HCT116 (cell line): Measurements from ENCODE around the gene SLC25A43. TPM values are rescaled to one million over a fixed set of nuclear protein-coding genes. Genes with fewer than 3 reads are reported as not detected.

Source experiments
- ATAC-seq: fragments of 200-7000 bp; cut with Tn5 transposase; 2 replicates; pipeline ENCODE4 v1.9.1; 2020; ENCODE audit warnings: mild to moderate bottlenecking, moderate library complexity
- BruUV-seq: library from RNA; stranded (reverse); fragments of 400-500 nt; replicated peaks from 2 replicates; lab custom pipeline; 2021; lab: Mats Ljungman, UMichigan
- CTCF ChIA-PET: fragments of 300-600 bp; sonication (Branson Sonifier 250); formaldehyde crosslinking; loops from one replicate; lab custom pipeline; 2021; ENCODE audit warnings: antibody characterized with exemption; lab: Charles Lee
- POLR2A ChIA-PET: fragments of 300-600, 350-600 bp; sonication (Branson Sonifier 250); formaldehyde crosslinking; loops from one replicate; lab custom pipeline; 2021; ENCODE audit warnings: antibody characterized with exemption; lab: Charles Lee
- RAD21 ChIA-PET, 2 experiments: fragments of 300-600 bp; sonication (Branson Sonifier 250); formaldehyde crosslinking; loops; one replicate each; lab custom pipeline; 2023; ENCODE audit warnings: low total read pairs in 2 of 2; ENCODE audit not compliant: uncharacterized antibody in 2 of 2, unreplicated experiment in 2 of 2, low non-redundant PET in 1 of 2; lab: Charles Lee
- DNase-seq: peaks from one replicate; pipeline ENCODE4 v3.0.0-alpha.2; 2010; ENCODE audit warnings: low read depth, low spot score
- H2AFZ ChIP-seq: fragments of 200-600 bp; shearing (Covaris generic), sonication (generic); 2 replicates; pipeline ENCODE4 v1.6.1; 2017; ENCODE audit warnings: low read depth, mixed run types, mixed read lengths, antibody characterized with exemption, low read length; ENCODE audit not compliant: poor library complexity, severe bottlenecking
- H3K27ac ChIP-seq: 2 replicates; pipeline ENCODE4 v1.5.1; 2012; ENCODE audit warnings: low read depth, low read length
- H3K27me3 ChIP-seq: fragments of 200-600 bp; sonication (generic); 2 replicates; pipeline ENCODE4 v1.6.1; 2016; ENCODE audit warnings: mixed run types, low read length, mixed read lengths; ENCODE audit not compliant: insufficient read depth
- H3K36me3 ChIP-seq, 2 experiments: fragments of 200-500 bp in 1 of 2; fragments of 200-600 bp in 1 of 2; sonication (Bioruptor generic) in 1 of 2; sonication (generic) in 1 of 2; 2 replicates each; pipeline versions ENCODE4 v1.5.1 to v1.6.1; 2014 to 2016; ENCODE audit warnings: low read length in 2 of 2, inconsistent platforms in 1 of 2, mixed read lengths in 1 of 2, mixed run types in 1 of 2; ENCODE audit not compliant: insufficient read depth in 2 of 2, control insufficient read depth in 1 of 2
- H3K4me1 ChIP-seq, 2 experiments: fragments of 200-600 bp in 1 of 2; sonication (generic) in 1 of 2; 2 replicates each; pipeline versions ENCODE4 v1.5.1 to v1.6.1; 2012 to 2017; ENCODE audit warnings: low read length in 2 of 2, inconsistent platforms in 1 of 2, mild to moderate bottlenecking in 1 of 2, mixed read lengths in 1 of 2, mixed run types in 1 of 2, moderate library complexity in 1 of 2; ENCODE audit not compliant: insufficient read depth in 2 of 2, control insufficient read depth in 1 of 2
- H3K4me2 ChIP-seq: fragments of 200-600 bp; sonication (generic); 2 replicates; pipeline ENCODE4 v1.6.1; 2017; ENCODE audit warnings: mixed run types, low read length, mixed read lengths
- H3K4me3 ChIP-seq, 2 experiments: fragments of 200-600 bp in 1 of 2; sonication (generic) in 1 of 2; replicated peaks in 1 of 2; 2 replicates each; pipeline ENCODE4 v1.5.1; 2011 to 2016; ENCODE audit warnings: low read length in 2 of 2, control low read depth in 1 of 2, low read depth in 1 of 2, mild to moderate bottlenecking in 1 of 2, mixed read lengths in 1 of 2, mixed run types in 1 of 2
- H3K79me2 ChIP-seq: fragments of 200-600 bp; sonication (generic); 2 replicates; pipeline ENCODE4 v1.6.1; 2017; ENCODE audit warnings: mild to moderate bottlenecking, mixed run types, low read length, moderate library complexity, mixed read lengths; ENCODE audit not compliant: insufficient read depth
- H3K9ac ChIP-seq: fragments of 200-600 bp; sonication (generic); 2 replicates; pipeline ENCODE4 v1.6.1; 2016; ENCODE audit warnings: low read length, mixed read lengths
- H3K9me2 ChIP-seq: fragments of 200-600 bp; sonication (generic), shearing (Covaris generic); 2 replicates; pipeline ENCODE4 v1.6.1; 2017; ENCODE audit warnings: mixed run types, mild to moderate bottlenecking, moderate library complexity; ENCODE audit not compliant: insufficient read depth
- H3K9me3 ChIP-seq, 2 experiments: fragments of 200-500 bp in 1 of 2; fragments of 200-600 bp in 1 of 2; sonication (Bioruptor generic) in 1 of 2; sonication (generic) in 1 of 2; 2 replicates each; pipeline ENCODE4 v1.6.1; 2014 to 2017; ENCODE audit warnings: low read length in 2 of 2, mixed read lengths in 2 of 2, inconsistent platforms in 1 of 2, low read depth in 1 of 2, mild to moderate bottlenecking in 1 of 2, mixed run types in 1 of 2, moderate library complexity in 1 of 2; ENCODE audit not compliant: control insufficient read depth in 1 of 2, insufficient read depth in 1 of 2
- H4K20me1 ChIP-seq: fragments of 200-600 bp; sonication (generic), shearing (Covaris generic); 2 replicates; pipeline ENCODE4 v1.6.1; 2017; ENCODE audit warnings: mixed run types, mild to moderate bottlenecking, moderate library complexity; ENCODE audit not compliant: insufficient read depth
- ATF3 ChIP-seq: IDR thresholded peaks from 2 replicates; pipeline ENCODE4 v1.6.1; 2012
- CBX3 ChIP-seq: IDR thresholded peaks from 2 replicates; pipeline ENCODE4 v1.6.1; 2012; ENCODE audit warnings: low read depth
- CTCF ChIP-seq, 3 experiments: fragments of 200-600 bp in 1 of 3; sonication (generic) in 1 of 3; IDR thresholded peaks in 2 of 3; conservative IDR thresholded peaks in 1 of 3; 2 replicates each; pipeline ENCODE4 v1.5.1; 2012 to 2017; ENCODE audit warnings: low read depth in 2 of 3, low read length in 2 of 3, antibody characterized with exemption in 1 of 3, borderline replicate concordance in 1 of 3, control low read depth in 1 of 3, mild to moderate bottlenecking in 1 of 3, mixed read lengths in 1 of 3, mixed run types in 1 of 3, moderate library complexity in 1 of 3; ENCODE audit not compliant: insufficient read depth in 1 of 3
- EGR1 ChIP-seq: IDR thresholded peaks from 2 replicates; pipeline ENCODE4 v1.6.1; 2012; ENCODE audit warnings: low read depth
- ELF1 ChIP-seq: IDR thresholded peaks from 2 replicates; pipeline ENCODE4 v1.6.1; 2012; ENCODE audit warnings: low read depth, borderline replicate concordance
- JUND ChIP-seq: IDR thresholded peaks from 2 replicates; pipeline ENCODE4 v1.6.1; 2012
- POLR2A ChIP-seq: IDR thresholded peaks from 2 replicates; pipeline ENCODE4 v1.7.0; 2011; ENCODE audit warnings: borderline replicate concordance; ENCODE audit not compliant: insufficient read depth, insufficient read length; ENCODE audit errors: extremely low read depth
- POLR2AphosphoS5 ChIP-seq: IDR thresholded peaks from 2 replicates; pipeline ENCODE4 v1.6.1; 2011; ENCODE audit warnings: mild to moderate bottlenecking, low read depth, low read length, moderate library complexity
- REST ChIP-seq: IDR thresholded peaks from 2 replicates; pipeline ENCODE4 v1.6.1; 2012; ENCODE audit warnings: low read depth
- SIN3A ChIP-seq: IDR thresholded peaks from 2 replicates; pipeline ENCODE4 v1.6.1; 2012; ENCODE audit warnings: low read depth
- SP1 ChIP-seq: IDR thresholded peaks from 2 replicates; pipeline ENCODE4 v1.6.1; 2012; ENCODE audit warnings: low read depth
- SRF ChIP-seq: IDR thresholded peaks from 2 replicates; pipeline ENCODE4 v1.6.1; 2012; ENCODE audit warnings: low read depth
- YY1 ChIP-seq: IDR thresholded peaks from 2 replicates; pipeline ENCODE4 v1.6.1; 2011; ENCODE audit warnings: low read length, low read depth, moderate library complexity, mild to moderate bottlenecking; ENCODE audit not compliant: insufficient replicate concordance; ENCODE audit errors: extremely low read depth
- ZBTB33 ChIP-seq: IDR thresholded peaks from 2 replicates; pipeline ENCODE4 v1.6.1; 2011; ENCODE audit warnings: mild to moderate bottlenecking, low read length, moderate library complexity; ENCODE audit not compliant: insufficient replicate concordance; ENCODE audit errors: extremely low read depth
- ZFX ChIP-seq: fragments of 450-650 bp; IDR thresholded peaks from 2 replicates; pipeline ENCODE4 v1.6.1; 2017
- intact Hi-C: fragments of 100-400 bp; cut with micrococcal nuclease; formaldehyde crosslinking; loops from 2 replicates; pipeline ENCODE4 v1.10.0; 2022
- total RNA-seq: library from RNA; stranded (reverse); gene quantifications from one replicate; pipeline ENCODE4 v1.2.1, GENCODE V29; 2021; ENCODE audit not compliant: unreplicated experiment

SLC25A43 gene
- total RNA-seq, 1 experiment from 2014 or later: 14.1 TPM

GRCh38 chrX:119475389-119476101 is 76.4 kb downstream of the SLC25A43 start:
- CTCF ChIA-PET: no interaction called here
- BruUV-seq: no TSS peak
- Histone ChIP-seq H3K4me3 (no peak overlapping the region), H2AFZ (no peak overlapping the region), H3K9ac (no peak overlapping the region), H3K9me3 (no peaks in the 10 kb centered on the region), H3K9me2 (no peaks in the 10 kb centered on the region), H3K36me3 (peaks cover 2 to 4% of the 10 kb centered on the region in 2 experiments; a peak in 2 of 4 replicates), H3K27me3 (no peaks in the 10 kb centered on the region), H3K27ac (no peak overlapping the region), H3K4me1 (peaks cover 0 to 9% of the 10 kb centered on the region in 2 experiments; a peak in 2 of 4 replicates), H3K79me2 (no peaks in the 10 kb centered on the region), H3K4me2 (no peak overlapping the region; the same call in 1 of the 2 replicates), H4K20me1 (no peaks in the 10 kb centered on the region)
- DNase-seq (no peak), ATAC-seq (no peak)
- POLR2A ChIA-PET: interaction anchor here (0.6 kb wide), 1 partner anchor 23 kb away, joined by 3 read pairs; no protein-coding TSS in a partner anchor
- intact Hi-C loops: no loop called here
- no peak for TF ChIP-seq CTCF (IDR thresholded peaks at IDR 0.05 in 2 of 3, conservative IDR thresholded peaks at IDR 0.05 in 1 of 3; ENCODE audit: borderline replicate concordance in 1 of 3, insufficient read depth in 1 of 3, low read depth in 2 of 3, low read length in 2 of 3)
- TF ChIP-seq ATF3: no peak
- TF ChIP-seq SP1: no peak
- TF ChIP-seq SRF: no peak
- no peak for TF ChIP-seq ZFX
- TF ChIP-seq POLR2AphosphoS5: no peak
- no peak for TF ChIP-seq REST
- TF ChIP-seq POLR2A: no peak
- no peak for TF ChIP-seq CBX3
- TF ChIP-seq YY1: no peak
- no peak for TF ChIP-seq SIN3A
- TF ChIP-seq JUND: no peak
- no peak for TF ChIP-seq EGR1
- TF ChIP-seq ZBTB33: no peak
- TF ChIP-seq ELF1: no peak
- RAD21 ChIA-PET: no interaction called here
